ENCODE results near the gene MYH9. TPM values are rescaled to one million over a fixed set of nuclear protein-coding genes. Genes with fewer than 3 reads are reported as not detected.

MYH9 gene
- polyA plus RNA-seq, 1 donor from 2014 or later = 7.1 TPM

DNA sequence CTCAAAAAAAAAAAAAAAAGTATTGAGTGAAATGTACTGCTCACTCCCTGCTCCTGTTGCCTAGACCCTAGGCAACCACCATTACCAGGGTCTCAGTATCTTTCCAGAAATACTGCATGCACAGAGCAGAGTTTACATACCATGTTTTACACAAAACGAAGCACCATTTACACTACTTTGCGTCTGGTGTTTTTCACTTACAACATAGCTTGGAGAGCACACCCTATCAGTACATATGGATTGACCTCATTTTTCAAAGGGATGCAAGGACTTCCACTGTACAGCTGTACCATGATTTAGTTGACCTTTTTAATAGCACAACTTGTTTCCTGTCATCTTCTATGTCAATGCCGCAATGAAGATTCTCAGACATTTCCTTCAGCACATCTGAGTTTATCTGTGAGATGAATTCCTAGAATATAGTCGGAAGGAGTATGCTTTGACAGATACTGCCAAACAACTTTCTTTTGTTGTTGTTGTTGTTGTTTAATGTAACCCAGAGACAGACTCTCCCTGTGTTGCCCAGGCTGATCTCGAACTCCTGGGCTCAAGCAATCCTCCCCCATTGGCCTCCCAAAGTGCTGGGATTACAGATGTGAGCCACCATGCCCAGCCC lies 6.1 kb downstream of the MYH9 start:
- H3K27ac ChIP-seq (ENCODE audit: low read length) = no peak overlapping the region
- H3K4me2 ChIP-seq (ENCODE audit: low read length) = no peak overlapping the region
- H3K9me2 ChIP-seq (ENCODE audit: insufficient read depth, low read length) = no peaks in the 10 kb centered on the region
- no peak overlapping the region for H3K4me3 ChIP-seq (ENCODE audit: low read length)
- H3K36me3 ChIP-seq (ENCODE audit: insufficient read depth, low read length) = no peaks in the 10 kb centered on the region
- H3K79me2 ChIP-seq (replicated peaks; ENCODE audit: insufficient read depth, low read length) = peaks cover 42% of the 10 kb centered on the region
- TF ChIP-seq SMC3 (conservative IDR thresholded peaks at IDR 0.05; ENCODE audit: poor library complexity) = no peak
- TF ChIP-seq, protein P1, sequence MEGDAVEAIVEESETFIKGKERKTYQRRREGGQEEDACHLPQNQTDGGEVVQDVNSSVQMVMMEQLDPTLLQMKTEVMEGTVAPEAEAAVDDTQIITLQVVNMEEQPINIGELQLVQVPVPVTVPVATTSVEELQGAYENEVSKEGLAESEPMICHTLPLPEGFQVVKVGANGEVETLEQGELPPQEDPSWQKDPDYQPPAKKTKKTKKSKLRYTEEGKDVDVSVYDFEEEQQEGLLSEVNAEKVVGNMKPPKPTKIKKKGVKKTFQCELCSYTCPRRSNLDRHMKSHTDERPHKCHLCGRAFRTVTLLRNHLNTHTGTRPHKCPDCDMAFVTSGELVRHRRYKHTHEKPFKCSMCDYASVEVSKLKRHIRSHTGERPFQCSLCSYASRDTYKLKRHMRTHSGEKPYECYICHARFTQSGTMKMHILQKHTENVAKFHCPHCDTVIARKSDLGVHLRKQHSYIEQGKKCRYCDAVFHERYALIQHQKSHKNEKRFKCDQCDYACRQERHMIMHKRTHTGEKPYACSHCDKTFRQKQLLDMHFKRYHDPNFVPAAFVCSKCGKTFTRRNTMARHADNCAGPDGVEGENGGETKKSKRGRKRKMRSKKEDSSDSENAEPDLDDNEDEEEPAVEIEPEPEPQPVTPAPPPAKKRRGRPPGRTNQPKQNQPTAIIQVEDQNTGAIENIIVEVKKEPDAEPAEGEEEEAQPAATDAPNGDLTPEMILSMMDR (IDR thresholded peaks at IDR 0.05; ENCODE audit: poor library complexity, severe bottlenecking) = no peak
- TF ChIP-seq EP300 (conservative IDR thresholded peaks at IDR 0.05; ENCODE audit: poor library complexity, severe bottlenecking) = no peak
- TF ChIP-seq POLR2AphosphoS5 (IDR thresholded peaks at IDR 0.05) = no peak
- TF ChIP-seq TAF1 (IDR thresholded peaks at IDR 0.05; ENCODE audit: low read depth) = no peak
- TF ChIP-seq, protein P2, sequence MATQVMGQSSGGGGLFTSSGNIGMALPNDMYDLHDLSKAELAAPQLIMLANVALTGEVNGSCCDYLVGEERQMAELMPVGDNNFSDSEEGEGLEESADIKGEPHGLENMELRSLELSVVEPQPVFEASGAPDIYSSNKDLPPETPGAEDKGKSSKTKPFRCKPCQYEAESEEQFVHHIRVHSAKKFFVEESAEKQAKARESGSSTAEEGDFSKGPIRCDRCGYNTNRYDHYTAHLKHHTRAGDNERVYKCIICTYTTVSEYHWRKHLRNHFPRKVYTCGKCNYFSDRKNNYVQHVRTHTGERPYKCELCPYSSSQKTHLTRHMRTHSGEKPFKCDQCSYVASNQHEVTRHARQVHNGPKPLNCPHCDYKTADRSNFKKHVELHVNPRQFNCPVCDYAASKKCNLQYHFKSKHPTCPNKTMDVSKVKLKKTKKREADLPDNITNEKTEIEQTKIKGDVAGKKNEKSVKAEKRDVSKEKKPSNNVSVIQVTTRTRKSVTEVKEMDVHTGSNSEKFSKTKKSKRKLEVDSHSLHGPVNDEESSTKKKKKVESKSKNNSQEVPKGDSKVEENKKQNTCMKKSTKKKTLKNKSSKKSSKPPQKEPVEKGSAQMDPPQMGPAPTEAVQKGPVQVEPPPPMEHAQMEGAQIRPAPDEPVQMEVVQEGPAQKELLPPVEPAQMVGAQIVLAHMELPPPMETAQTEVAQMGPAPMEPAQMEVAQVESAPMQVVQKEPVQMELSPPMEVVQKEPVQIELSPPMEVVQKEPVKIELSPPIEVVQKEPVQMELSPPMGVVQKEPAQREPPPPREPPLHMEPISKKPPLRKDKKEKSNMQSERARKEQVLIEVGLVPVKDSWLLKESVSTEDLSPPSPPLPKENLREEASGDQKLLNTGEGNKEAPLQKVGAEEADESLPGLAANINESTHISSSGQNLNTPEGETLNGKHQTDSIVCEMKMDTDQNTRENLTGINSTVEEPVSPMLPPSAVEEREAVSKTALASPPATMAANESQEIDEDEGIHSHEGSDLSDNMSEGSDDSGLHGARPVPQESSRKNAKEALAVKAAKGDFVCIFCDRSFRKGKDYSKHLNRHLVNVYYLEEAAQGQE (IDR thresholded peaks at IDR 0.05; ENCODE audit: borderline replicate concordance) = no peak
- no peaks in the 10 kb centered on the region for H3F3A ChIP-seq (ENCODE audit: insufficient read depth, low read length, poor library complexity, severe bottlenecking)
- H3K27me3 ChIP-seq (ENCODE audit: insufficient read depth, low read depth, low read length) = no peaks in the 10 kb centered on the region
- no peaks in the 10 kb centered on the region for H4K20me1 ChIP-seq (ENCODE audit: insufficient read depth)
- no peaks in the 10 kb centered on the region for H3K9me3 ChIP-seq (ENCODE audit: low read length)
- H2AFZ ChIP-seq (ENCODE audit: low read depth, low read length) = no peak overlapping the region
- no peak overlapping the region for H3K9ac ChIP-seq (ENCODE audit: low read length)

DNA sequence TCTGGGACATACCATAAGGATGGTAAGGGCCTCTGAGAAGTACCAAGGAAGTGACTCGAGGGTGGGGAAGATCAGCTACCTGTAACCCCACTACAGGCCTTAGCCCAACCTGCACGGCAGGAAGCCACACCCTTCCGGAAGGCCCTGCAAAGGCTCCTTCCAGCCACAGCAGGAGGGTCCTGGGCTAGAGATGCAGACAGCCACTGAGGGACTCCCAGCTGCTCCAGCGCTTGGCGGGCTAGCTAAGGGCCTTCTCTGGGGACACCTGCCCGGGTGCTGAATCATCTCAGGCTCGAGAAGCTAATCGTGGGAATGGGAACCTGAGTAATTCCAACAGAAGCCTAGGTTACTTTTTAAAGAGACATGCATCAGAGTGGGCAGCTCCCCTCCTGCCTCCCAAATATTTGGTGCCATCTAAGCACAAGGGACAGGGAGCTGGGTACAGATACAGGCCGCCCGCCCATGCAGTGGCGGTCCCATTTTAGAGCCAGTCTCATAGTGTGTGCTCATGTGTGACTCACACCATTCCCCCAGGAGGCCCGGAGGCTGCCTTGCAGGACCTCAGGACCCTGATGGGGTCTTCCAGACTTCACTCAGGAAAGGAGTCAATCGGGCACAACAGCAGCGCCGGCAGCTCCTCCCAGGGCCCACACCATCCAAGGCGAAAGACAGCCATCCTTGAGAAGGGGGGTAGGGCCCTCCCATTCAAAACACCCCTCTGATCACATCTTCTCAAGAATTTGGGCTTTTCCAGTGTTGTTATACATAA lies 8.0 kb downstream of the MYH9 start:
- H4K20me1 ChIP-seq (ENCODE audit: insufficient read depth) = no peaks in the 10 kb centered on the region
- H2AFZ ChIP-seq (ENCODE audit: low read depth, low read length) = no peak overlapping the region
- H3K27ac ChIP-seq (ENCODE audit: low read length) = no peak overlapping the region
- peaks cover 37% of the 10 kb centered on the region for H3K79me2 ChIP-seq (replicated peaks; ENCODE audit: insufficient read depth, low read length)
- no peak for TF ChIP-seq TAF1 (IDR thresholded peaks at IDR 0.05; ENCODE audit: low read depth)
- TF ChIP-seq SMC3 (conservative IDR thresholded peaks at IDR 0.05; ENCODE audit: poor library complexity) = no peak
- TF ChIP-seq EP300 (conservative IDR thresholded peaks at IDR 0.05; ENCODE audit: poor library complexity, severe bottlenecking) = no peak
- TF ChIP-seq, protein P2 (IDR thresholded peaks at IDR 0.05; ENCODE audit: borderline replicate concordance) = no peak
- TF ChIP-seq POLR2AphosphoS5 (IDR thresholded peaks at IDR 0.05) = no peak
- no peak for TF ChIP-seq RAD21 (conservative IDR thresholded peaks at IDR 0.05)
- TF ChIP-seq EZH2 (IDR thresholded peaks at IDR 0.05; ENCODE audit: borderline replicate concordance, insufficient read depth, low read length, poor library complexity, severe bottlenecking) = no peak
- TF ChIP-seq MXI1 (conservative IDR thresholded peaks at IDR 0.05; ENCODE audit: poor library complexity, severe bottlenecking) = no peak
- TF ChIP-seq, protein P1 (IDR thresholded peaks at IDR 0.05; ENCODE audit: poor library complexity, severe bottlenecking) = no peak
- no peak overlapping the region for H3K4me2 ChIP-seq (ENCODE audit: low read length)
- no peak overlapping the region for H3K9ac ChIP-seq (ENCODE audit: low read length)
- no peaks in the 10 kb centered on the region for H3K9me3 ChIP-seq (ENCODE audit: low read length)
- no peaks in the 10 kb centered on the region for H3K36me3 ChIP-seq (ENCODE audit: insufficient read depth, low read length)
- no peaks in the 10 kb centered on the region for H3K9me2 ChIP-seq (ENCODE audit: insufficient read depth, low read length)
- H3F3A ChIP-seq (ENCODE audit: insufficient read depth, low read length, poor library complexity, severe bottlenecking) = no peaks in the 10 kb centered on the region
- H3K4me3 ChIP-seq (ENCODE audit: low read length) = no peak overlapping the region
- no peaks in the 10 kb centered on the region for H3K27me3 ChIP-seq (ENCODE audit: insufficient read depth, low read depth, low read length)
